ENCODE results near the gene VPS11.
A peak's percentile ranks its signal among the peaks of the same experiment; 100 is the strongest.
"Not testable (repeated sequence)": the region's sequence is repeated elsewhere in the genome, so short reads cannot be mapped to it uniquely, and the experiment has no call there.

VPS11 gene

DNA sequence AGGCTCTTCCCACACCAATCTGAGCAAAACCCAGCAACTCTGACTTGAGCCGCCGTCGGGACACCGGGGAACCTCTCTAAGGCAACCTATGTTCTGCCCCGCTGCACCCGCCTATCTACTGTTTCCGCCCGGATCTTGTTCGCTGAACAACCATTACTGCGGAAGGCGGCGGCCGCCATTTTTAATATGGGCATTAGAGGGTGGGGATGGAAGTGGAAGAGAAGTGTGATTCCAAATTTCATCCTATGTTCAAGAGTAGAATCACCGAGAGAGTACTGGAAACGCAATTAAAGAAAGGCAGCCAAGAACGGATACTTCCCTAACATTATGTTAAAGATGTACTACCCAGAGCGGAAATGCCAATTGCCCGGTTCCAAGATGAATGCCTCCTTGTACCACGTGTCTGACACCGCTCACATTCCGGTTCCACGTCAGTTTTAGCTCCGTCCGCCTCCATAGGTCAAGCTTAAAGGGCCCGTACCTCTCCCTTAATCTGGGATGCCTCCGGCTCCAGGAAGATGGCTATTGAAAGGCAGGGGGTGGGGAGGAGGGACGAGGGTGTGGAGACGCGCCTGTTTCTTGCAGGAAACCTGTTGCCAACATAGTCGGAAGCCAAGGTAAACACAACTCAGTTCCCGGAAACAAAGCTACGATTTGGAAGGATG, 34.3 kb downstream of the VPS11 start, which contains the start of gene DPAGT1:
DPAGT1 (minus strand) TSS at position 95 of the 665 bp plus-strand sequence. CDS start 198 bp downstream, outside the sequence.
- peak within 1 kb of the TSS; percentile 83 for H3K4me3 ChIP-seq (ENCODE audit: control insufficient read depth, low read depth, low read length)
- peak; percentile 82 for DNase-seq (ENCODE audit: low read depth)
- TF ChIP-seq, protein P1, sequence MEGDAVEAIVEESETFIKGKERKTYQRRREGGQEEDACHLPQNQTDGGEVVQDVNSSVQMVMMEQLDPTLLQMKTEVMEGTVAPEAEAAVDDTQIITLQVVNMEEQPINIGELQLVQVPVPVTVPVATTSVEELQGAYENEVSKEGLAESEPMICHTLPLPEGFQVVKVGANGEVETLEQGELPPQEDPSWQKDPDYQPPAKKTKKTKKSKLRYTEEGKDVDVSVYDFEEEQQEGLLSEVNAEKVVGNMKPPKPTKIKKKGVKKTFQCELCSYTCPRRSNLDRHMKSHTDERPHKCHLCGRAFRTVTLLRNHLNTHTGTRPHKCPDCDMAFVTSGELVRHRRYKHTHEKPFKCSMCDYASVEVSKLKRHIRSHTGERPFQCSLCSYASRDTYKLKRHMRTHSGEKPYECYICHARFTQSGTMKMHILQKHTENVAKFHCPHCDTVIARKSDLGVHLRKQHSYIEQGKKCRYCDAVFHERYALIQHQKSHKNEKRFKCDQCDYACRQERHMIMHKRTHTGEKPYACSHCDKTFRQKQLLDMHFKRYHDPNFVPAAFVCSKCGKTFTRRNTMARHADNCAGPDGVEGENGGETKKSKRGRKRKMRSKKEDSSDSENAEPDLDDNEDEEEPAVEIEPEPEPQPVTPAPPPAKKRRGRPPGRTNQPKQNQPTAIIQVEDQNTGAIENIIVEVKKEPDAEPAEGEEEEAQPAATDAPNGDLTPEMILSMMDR (IDR thresholded peaks at IDR 0.05; ENCODE audit: control insufficient read depth, insufficient read depth, low read depth, low read length, missing control alignments), result no peak

DNA sequence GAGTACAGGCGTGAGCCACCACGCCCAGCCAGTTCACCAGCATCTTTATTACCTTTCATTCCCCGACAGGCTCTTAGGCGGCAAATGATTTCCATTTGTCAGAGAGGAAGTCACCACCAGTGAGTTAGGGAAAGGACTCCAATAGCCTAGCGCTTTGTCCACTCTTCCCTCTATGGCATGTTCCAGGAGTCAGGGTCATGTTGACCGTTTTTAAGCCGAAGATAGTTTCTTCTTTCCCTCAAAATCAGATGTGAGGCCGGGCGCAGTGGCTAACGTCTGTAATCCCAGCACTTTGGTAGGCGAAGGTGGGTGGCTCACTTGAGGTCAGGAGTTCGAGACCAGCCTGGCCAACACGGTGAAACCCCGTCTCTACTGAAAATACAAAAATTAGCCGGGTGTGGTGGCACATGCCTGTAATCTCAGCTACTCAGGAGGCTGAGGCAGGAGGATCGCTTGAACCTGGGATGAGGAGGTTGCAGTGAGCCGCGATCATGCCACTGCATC, 35.6 kb downstream of the VPS11 start:
- DNase-seq (ENCODE audit: low read depth); H3K4me3 ChIP-seq (ENCODE audit: control insufficient read depth, low read depth, low read length): not testable (repeated sequence)

GRCh38 chr11:119103793-119104192, 36.2 kb downstream of the VPS11 start:
- DNase-seq (ENCODE audit: low read depth), result no peak
- H3K4me3 ChIP-seq (ENCODE audit: control insufficient read depth, low read depth, low read length), result no peak overlapping the region
- TF ChIP-seq, protein P1 (IDR thresholded peaks at IDR 0.05; ENCODE audit: control insufficient read depth, insufficient read depth, low read depth, low read length, missing control alignments), result no peak

GRCh38 chr11:119106564-119107537, 39.2 kb downstream of the VPS11 start, which contains the start of gene C2CD2L:
TSS of gene C2CD2L (plus strand) at chr11:119107344. CDS start at chr11:119107742, 398 bp downstream.
- TF ChIP-seq, protein P1 (IDR thresholded peaks at IDR 0.05; ENCODE audit: control insufficient read depth, insufficient read depth, low read depth, low read length, missing control alignments), result no peak
- peak within 1 kb of the TSS; percentile 77 for H3K4me3 ChIP-seq (ENCODE audit: control insufficient read depth, low read depth, low read length)
- no peak for DNase-seq (ENCODE audit: low read depth)

DNA sequence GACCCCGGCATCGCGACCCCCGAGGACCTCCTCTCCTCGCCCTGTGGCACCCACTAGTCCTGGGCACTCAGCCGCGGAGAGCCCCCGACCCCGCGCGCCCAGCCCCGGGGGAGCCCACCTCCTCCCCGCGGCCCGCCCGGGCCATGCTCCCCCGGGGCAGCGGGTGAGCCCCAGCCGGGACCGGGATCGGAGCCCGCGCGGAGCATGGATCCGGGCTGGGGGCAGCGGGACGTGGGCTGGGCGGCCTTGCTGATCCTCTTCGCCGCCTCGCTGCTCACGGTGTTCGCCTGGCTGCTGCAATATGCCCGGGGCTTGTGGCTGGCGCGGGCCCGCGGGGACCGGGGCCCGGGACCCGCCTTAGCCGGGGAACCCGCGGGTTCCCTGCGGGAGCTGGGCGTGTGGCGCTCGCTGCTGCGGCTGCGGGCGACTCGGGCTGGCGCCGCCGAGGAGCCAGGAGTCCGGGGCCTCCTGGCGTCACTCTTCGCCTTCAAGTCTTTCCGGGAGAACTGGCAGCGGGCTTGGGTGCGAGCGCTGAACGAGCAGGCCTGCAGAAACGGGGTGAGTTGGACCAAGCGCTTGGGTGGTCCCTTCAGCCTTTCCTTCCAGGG, 40.0 kb downstream of the VPS11 start:
- TF ChIP-seq, protein P1 (IDR thresholded peaks at IDR 0.05; ENCODE audit: control insufficient read depth, insufficient read depth, low read depth, low read length, missing control alignments), result no peak
- DNase-seq (ENCODE audit: low read depth), result no peak
- H3K4me3 ChIP-seq (ENCODE audit: control insufficient read depth, low read depth, low read length), result peak overlapping the region; percentile 77

GRCh38 chr11:119108146-119108856, 40.7 kb downstream of the VPS11 start:
- TF ChIP-seq, protein P1 (IDR thresholded peaks at IDR 0.05; ENCODE audit: control insufficient read depth, insufficient read depth, low read depth, low read length, missing control alignments), result no peak
- peak overlapping the region; percentile 77 for H3K4me3 ChIP-seq (ENCODE audit: control insufficient read depth, low read depth, low read length)
- no peak for DNase-seq (ENCODE audit: low read depth)

Data from AG09309 (cell line).